SU-DHL-6 (cell line): ENCODE measurements around the gene EPHB2.
A peak's percentile ranks its signal among the peaks of the same experiment; 100 is the strongest.

ENCODE experiments used
- H2AFZ ChIP-seq: fragments of 200-600 bp; sonication (generic); 2 replicates; pipeline ENCODE4 v1.6.1; 2014; ENCODE audit warnings: low read depth, mild to moderate bottlenecking, moderate library complexity, mixed read lengths, antibody characterized with exemption, low read length; ENCODE audit not compliant: severe bottlenecking
- H3F3A ChIP-seq: fragments of 200-600 bp; shearing (Covaris generic); 2 replicates; pipeline ENCODE4 v1.6.0; 2016; ENCODE audit warnings: antibody characterized with exemption, mild to moderate bottlenecking; ENCODE audit not compliant: insufficient read depth
- H3K27ac ChIP-seq: fragments of 200-600 bp; sonication (generic); 2 replicates; pipeline ENCODE4 v1.5.1; 2016; ENCODE audit warnings: low read depth, mild to moderate bottlenecking, low read length, moderate library complexity, mixed read lengths
- H3K27me3 ChIP-seq: fragments of 200-600 bp; sonication (generic), shearing (Covaris generic); 2 replicates; pipeline ENCODE4 v1.6.0; 2014; ENCODE audit warnings: mild to moderate bottlenecking, low read length
- H3K36me3 ChIP-seq: fragments of 200-600 bp; sonication (generic); 2 replicates; pipeline ENCODE4 v1.6.1; 2014; ENCODE audit warnings: mild to moderate bottlenecking, low read length, mixed read lengths
- H3K4me2 ChIP-seq: fragments of 300-600, 200-600 bp; shearing (Covaris generic), sonication (generic); 2 replicates; pipeline ENCODE4 v1.6.0; 2014; ENCODE audit warnings: low read length, low read depth, mild to moderate bottlenecking; ENCODE audit not compliant: poor library complexity, severe bottlenecking
- H3K4me3 ChIP-seq: fragments of 200-600 bp; sonication (generic); 2 replicates; pipeline ENCODE4 v1.5.1; 2014; ENCODE audit warnings: antibody characterized with exemption, low read length, mild to moderate bottlenecking, mixed read lengths; ENCODE audit not compliant: insufficient read depth, poor library complexity, severe bottlenecking
- H3K79me2 ChIP-seq: fragments of 200-600 bp; sonication (generic); 2 replicates; pipeline ENCODE4 v1.6.1; 2014; ENCODE audit warnings: mild to moderate bottlenecking, low read length, moderate library complexity; ENCODE audit not compliant: insufficient read depth
- H3K9ac ChIP-seq: fragments of 200-600 bp; sonication (generic); 2 replicates; pipeline ENCODE4 v1.7.0; 2014; ENCODE audit warnings: mild to moderate bottlenecking, low read length
- H3K9me2 ChIP-seq: fragments of 200-600 bp; sonication (generic); replicated peaks from 2 replicates; pipeline ENCODE4 v1.6.1; 2014; ENCODE audit warnings: low read length; ENCODE audit not compliant: insufficient read depth
- H3K9me3 ChIP-seq: fragments of 200-600 bp; sonication (generic); 2 replicates; pipeline ENCODE4 v1.6.1; 2014; ENCODE audit warnings: low read length, mixed read lengths; ENCODE audit not compliant: insufficient read depth
- H4K20me1 ChIP-seq: fragments of 200-600 bp; sonication (generic); 2 replicates; pipeline ENCODE4 v1.6.1; 2014; ENCODE audit warnings: low read depth, mild to moderate bottlenecking, antibody characterized with exemption, low read length, moderate library complexity, mixed read lengths
- EZH2phosphoT487 ChIP-seq: fragments of 200-600 bp; sonication (generic), shearing (Covaris generic); conservative IDR thresholded peaks from 2 replicates; pipeline ENCODE4 v1.6.1; 2018; ENCODE audit warnings: mild to moderate bottlenecking, antibody characterized with exemption, low read length, moderate library complexity, mixed read lengths
- TF ChIP-seq, protein P1 (sequence below): fragments of 200-600 bp; sonication (generic); IDR thresholded peaks from one replicate; pipeline ENCODE4 v1.5.1; 2017; ENCODE audit warnings: antibody characterized with exemption, mild to moderate bottlenecking, low read length, moderate library complexity; ENCODE audit not compliant: insufficient read depth, poor library complexity, severe bottlenecking

EPHB2 gene

DNA sequence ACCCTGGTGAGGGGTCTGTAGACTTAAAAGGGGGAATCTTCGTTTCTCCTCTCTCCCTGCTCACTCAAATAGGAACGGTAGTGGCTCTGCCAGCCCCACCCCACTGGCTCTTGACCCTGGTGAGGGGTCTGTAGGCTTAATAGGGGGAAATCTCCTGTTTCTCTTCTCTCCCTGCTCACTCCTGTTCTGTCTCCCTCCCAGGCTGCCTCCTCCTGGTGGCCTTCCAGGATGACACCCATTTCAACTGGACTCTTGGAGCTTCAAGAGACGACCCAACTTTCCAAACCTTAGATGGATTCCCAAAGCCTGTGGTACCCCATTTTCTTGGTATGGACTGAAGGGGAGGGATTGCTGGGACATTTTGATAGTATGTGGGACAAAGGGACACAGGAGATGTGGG lies 1.4 kb upstream of the EPHB2 start:
- Histone ChIP-seq H3K4me2 (no peak overlapping the region), H4K20me1 (no peaks in the 10 kb centered on the region), H3F3A (no peaks in the 10 kb centered on the region), H3K4me3 (no peak overlapping the region), H3K27me3 (no peaks in the 10 kb centered on the region), H2AFZ (no peak overlapping the region), H3K9me3 (no peaks in the 10 kb centered on the region), H3K9ac (no peak overlapping the region), H3K79me2 (no peaks in the 10 kb centered on the region), H3K27ac (no peak overlapping the region), H3K9me2 (no peaks in the 10 kb centered on the region), H3K36me3 (no peaks in the 10 kb centered on the region)
- no peak for TF ChIP-seq EZH2phosphoT487
- TF ChIP-seq, protein P1, sequence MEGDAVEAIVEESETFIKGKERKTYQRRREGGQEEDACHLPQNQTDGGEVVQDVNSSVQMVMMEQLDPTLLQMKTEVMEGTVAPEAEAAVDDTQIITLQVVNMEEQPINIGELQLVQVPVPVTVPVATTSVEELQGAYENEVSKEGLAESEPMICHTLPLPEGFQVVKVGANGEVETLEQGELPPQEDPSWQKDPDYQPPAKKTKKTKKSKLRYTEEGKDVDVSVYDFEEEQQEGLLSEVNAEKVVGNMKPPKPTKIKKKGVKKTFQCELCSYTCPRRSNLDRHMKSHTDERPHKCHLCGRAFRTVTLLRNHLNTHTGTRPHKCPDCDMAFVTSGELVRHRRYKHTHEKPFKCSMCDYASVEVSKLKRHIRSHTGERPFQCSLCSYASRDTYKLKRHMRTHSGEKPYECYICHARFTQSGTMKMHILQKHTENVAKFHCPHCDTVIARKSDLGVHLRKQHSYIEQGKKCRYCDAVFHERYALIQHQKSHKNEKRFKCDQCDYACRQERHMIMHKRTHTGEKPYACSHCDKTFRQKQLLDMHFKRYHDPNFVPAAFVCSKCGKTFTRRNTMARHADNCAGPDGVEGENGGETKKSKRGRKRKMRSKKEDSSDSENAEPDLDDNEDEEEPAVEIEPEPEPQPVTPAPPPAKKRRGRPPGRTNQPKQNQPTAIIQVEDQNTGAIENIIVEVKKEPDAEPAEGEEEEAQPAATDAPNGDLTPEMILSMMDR, result no peak

DNA sequence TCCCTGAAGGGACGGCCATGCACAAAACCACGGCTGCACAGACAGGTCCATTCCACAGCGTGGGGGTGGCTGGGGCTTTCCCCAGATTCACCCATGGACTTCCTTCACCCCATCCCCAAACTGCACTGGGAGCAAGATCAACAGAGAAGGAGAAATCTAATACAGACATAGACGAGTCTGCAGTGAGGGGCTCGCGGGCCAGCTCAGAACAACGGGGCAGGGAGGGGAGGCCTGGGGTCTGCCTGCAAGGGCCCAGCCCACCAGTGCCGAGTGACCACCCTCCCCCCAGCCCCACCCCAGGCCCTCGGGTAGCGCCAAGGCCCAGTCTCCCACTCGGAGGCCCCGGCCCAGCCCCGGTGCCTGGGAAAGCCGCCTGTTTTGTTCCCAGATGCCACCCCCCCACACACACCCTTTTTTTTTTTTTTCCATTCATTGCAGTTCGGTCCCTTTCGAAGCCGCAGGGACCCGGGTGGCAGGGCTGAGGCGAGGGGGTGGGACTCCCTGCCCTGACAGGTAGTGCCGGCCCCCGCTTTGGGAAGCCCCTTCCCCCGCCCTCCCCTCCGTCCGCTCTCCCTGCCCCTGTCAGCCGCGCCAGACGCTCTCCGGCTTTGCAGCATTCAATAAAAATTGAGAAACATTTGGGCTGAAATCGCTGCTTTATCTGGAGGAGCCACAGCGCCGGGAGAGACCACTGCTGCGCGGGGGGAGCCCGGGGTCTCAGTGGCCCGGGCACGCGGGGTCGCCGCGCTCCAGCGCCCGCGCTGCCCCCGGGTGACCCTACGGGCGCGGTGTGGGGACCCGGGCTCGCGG lies 543 bp upstream of the EPHB2 start:
- Histone ChIP-seq H3K9ac (no peak overlapping the region), H3K27ac (no peak overlapping the region), H3K27me3 (no peaks in the 10 kb centered on the region), H3K4me3 (peak overlapping the region; percentile 12), H3K9me3 (no peaks in the 10 kb centered on the region), H3F3A (no peaks in the 10 kb centered on the region), H3K79me2 (no peaks in the 10 kb centered on the region), H3K9me2 (no peaks in the 10 kb centered on the region), H2AFZ (peak overlapping the region; percentile 34), H4K20me1 (no peaks in the 10 kb centered on the region), H3K4me2 (peak overlapping the region; percentile 47), H3K36me3 (no peaks in the 10 kb centered on the region)
- no peak for TF ChIP-seq EZH2phosphoT487
- TF ChIP-seq, protein P1, result no peak

DNA sequence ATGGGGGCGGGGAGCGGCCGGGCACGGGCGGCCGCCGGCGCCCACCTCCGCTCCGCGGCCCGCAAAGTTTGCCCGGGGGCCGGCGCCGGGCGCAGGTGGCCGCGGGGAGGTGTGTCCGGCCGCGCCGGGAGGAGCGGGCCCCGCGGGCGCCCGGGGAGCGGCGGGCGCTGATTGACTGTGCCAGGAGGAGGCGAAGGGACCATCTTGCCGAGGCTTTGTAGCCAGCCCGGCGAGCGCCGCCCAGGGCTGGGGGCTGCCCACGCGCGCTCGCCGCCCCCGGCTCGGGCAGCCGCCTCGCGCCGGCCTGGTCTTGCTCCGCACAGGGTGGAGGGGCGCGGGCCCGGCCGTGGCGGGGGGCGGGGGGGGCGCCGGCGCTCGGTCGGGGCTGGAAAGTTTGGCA lies 432 bp downstream of the EPHB2 start:
- H2AFZ ChIP-seq, result no peak overlapping the region
- H3K79me2 ChIP-seq, result no peaks in the 10 kb centered on the region
- no peaks in the 10 kb centered on the region for H3F3A ChIP-seq
- no peaks in the 10 kb centered on the region for H3K27me3 ChIP-seq
- H3K4me3 ChIP-seq, result no peak overlapping the region
- no peaks in the 10 kb centered on the region for H3K9me3 ChIP-seq
- no peaks in the 10 kb centered on the region for H3K36me3 ChIP-seq
- H3K9ac ChIP-seq, result no peak overlapping the region
- H3K4me2 ChIP-seq, result no peak overlapping the region
- H4K20me1 ChIP-seq, result no peaks in the 10 kb centered on the region
- H3K27ac ChIP-seq, result no peak overlapping the region
- no peak for TF ChIP-seq EZH2phosphoT487
- TF ChIP-seq, protein P1, result no peak
- H3K9me2 ChIP-seq, result no peaks in the 10 kb centered on the region
